HG03196 (cell line): ENCODE measurements around the gene BIVM.

Experiments used
- ATAC-seq: cut with Tn5 transposase; IDR thresholded peaks from one replicate; pipeline ENCODE4 v1.9.1; 2021; ENCODE audit not compliant: unreplicated experiment

BIVM gene

DNA sequence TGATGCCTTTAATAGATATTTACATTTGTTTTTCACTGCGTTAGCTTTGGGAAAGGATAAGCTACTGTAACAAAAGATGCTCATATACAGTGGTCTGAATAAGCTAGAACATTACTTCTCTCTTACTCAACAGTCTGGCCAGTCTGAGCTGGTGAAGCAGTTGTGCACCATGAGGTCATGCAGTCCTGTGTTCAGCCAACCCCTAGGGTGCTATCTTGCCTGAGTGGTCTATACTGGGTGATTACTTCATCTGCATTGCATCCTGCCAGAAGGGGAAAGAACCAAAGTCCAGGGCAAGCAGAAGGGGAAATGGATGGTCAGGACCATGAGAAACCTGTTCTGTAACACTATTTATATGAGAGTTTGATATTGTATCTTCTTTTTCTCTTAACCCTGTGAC is 78.4 kb downstream of the BIVM start:
- ATAC-seq = no peak

DNA sequence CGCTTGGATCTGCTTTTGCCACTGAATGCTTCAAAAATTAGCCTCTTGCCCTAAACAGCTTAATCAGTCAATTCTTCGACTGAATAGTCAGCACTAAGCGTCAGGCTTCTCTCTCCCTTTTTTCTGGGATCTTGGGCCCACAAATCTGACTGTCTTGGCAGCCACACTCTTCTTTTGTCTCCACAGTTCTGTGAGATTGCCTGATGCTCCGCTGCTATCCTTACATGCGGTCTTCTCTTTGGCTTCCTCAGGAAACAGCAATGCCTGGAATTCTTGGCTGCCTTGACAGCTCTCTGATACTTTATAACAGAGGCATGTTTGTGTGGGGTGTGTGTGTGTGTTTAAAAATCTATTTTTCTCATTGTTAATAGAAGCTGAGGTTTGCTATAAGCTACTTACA is 79.6 kb downstream of the BIVM start:
- ATAC-seq = no peak

DNA sequence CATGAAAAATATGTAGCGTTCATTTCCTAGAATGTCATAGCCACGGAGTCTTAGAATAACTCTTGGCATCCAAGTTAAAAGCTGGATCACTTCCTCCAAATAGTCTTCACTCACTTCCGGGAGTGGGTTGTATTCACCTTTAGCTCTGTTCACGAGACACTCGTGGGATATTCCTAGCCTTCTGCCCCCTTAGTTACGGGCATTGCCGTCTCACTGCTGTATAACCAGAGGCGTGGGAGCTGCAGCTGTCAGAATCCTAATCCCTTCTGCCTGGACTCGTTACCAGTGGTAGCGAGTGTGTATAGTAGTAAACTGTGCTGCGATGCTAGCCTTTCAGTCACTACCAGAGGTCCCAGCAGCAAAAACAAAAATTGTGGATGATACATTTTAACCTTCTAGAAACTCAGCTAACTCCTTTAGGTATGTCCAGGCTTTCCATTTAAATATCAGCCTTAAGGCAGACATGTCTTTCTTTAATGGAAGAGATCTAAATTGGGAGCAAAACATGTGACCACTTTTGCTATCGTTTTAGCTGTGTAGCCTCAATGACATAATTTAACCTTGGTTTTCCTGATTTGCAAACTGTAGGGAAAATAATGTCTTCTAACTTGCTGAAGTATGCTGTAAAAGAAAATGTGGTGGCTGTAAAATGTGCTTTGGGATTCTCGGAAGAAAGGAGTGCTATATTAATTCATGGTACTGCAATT is 81.0 kb downstream of the BIVM start:
- ATAC-seq = no peak

DNA sequence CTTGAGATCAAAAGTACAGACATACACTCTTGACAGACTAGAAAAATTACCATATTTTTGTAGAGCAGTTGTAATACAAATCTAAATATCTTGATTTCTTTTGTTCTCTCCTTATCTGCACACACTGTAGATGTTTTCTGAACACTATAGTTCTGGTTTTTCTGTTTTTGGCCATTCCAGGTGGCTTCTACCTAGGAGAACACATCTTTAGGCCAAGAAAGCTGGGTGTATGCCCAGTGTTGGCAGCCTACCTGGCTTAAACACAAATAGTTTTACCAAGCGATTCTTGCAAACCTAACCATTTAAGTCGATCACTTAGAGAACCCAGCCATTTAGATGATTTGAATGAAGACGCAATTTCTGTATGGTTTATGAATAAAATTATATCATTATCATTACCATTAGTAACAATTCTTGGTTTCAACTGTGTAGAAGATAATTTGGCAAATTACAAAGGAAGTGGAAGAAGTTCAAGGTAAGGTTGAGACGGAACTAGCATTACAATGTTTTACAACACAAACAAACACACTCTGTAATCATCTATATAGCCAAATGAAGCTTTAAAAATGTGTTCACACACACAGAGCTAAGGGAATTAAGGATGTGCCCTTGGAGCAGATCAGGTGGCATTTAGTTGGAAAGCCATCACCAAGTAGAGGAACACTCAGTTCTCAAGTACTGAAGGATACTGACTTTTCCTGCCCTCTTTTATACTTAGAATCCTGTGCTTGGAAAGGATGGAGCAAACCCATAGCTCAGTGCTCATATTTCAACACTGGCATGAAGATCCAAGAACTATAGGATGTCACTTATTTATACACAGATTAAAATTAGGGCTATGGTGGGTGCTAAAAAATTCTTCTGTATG is 83.1 kb downstream of the BIVM start:
- ATAC-seq = no peak
